Sigmoid colon (tissue), 7 donors: ENCODE results near the gene MYO7B. TPM values are rescaled to one million over a fixed set of nuclear protein-coding genes. Genes with fewer than 3 reads are reported as not detected.

ENCODE experiments used
- DNase-seq: peaks from one replicate; pipeline ENCODE4 v3.0.0-alpha.2; 2019
- H3K27ac ChIP-seq, 4 donors: fragments of 200-600 bp; sonication (generic); one replicate each; pipeline ENCODE4 v1.5.1; 2016 to 2019; ENCODE audit warnings: mild to moderate bottlenecking in 1 of 4
- H3K27me3 ChIP-seq, 3 donors: fragments of 200-600 bp; sonication (generic); one replicate each; pipeline ENCODE4 v1.5.1; 2019; ENCODE audit warnings: mild to moderate bottlenecking in 1 of 3
- H3K36me3 ChIP-seq, 4 donors: fragments of 200-600 bp; sonication (generic); one replicate each; pipeline ENCODE4 v1.5.1; 2016 to 2019
- H3K4me1 ChIP-seq, 4 donors: fragments of 200-600 bp; sonication (generic); one replicate each; pipeline ENCODE4 v1.5.1; 2017 to 2019
- H3K4me3 ChIP-seq, 4 donors: fragments of 200-600 bp; sonication (generic); one replicate each; pipeline ENCODE4 v1.5.1; 2017 to 2019; ENCODE audit warnings: mild to moderate bottlenecking in 2 of 4, moderate library complexity in 1 of 4
- H3K9me3 ChIP-seq, 4 donors: fragments of 200-600 bp in 3 of 4; sonication (generic) in 3 of 4; one replicate each; pipeline versions ENCODE4 v1.5.1 to v1.6.1; 2013 to 2019
- EP300 ChIP-seq, 4 donors: sonication (generic); formaldehyde crosslinking; IDR thresholded peaks; one replicate each; pipeline ENCODE4 v1.6.1; 2017; ENCODE audit warnings: antibody characterized with exemption in 4 of 4
- POLR2A ChIP-seq, 2 donors: fragments of 450-650 bp; IDR thresholded peaks; one replicate each; pipeline ENCODE4 v1.6.1; 2016; ENCODE audit warnings: antibody characterized with exemption in 2 of 2, mild to moderate bottlenecking in 2 of 2, moderate library complexity in 2 of 2
- POLR2AphosphoS5 ChIP-seq, 4 donors: sonication (generic); formaldehyde crosslinking; IDR thresholded peaks; one replicate each; pipeline ENCODE4 v1.6.1; 2017; ENCODE audit warnings: antibody characterized with exemption in 4 of 4
- WGBS, 2 donors: extraction: QIAGEN DNeasy Blood & Tissue Kit; methylation state at CpG; one replicate each; pipeline ENCODE4 v1.1.7; 2013; 5-methylcytosine and 5-hydroxymethylcytosine counted together
- intact Hi-C: fragments of 100-400 bp; cut with DNase I; formaldehyde crosslinking; loops from one replicate; pipeline ENCODE4 v1.15.1; 2023
- polyA plus RNA-seq, 3 donors: library from polyadenylated mRNA; stranded (reverse); fragments of 200-250 nt; gene quantifications; one replicate each; pipeline ENCODE4 v1.2.3, GENCODE V29; 2013
- total RNA-seq, 4 donors: library from RNA; depleted of rRNA; stranded (reverse); fragments of >200 nt; gene quantifications; one replicate each; pipeline ENCODE4 v1.1.0, GENCODE V29; 2016
- TF ChIP-seq, protein P1 (sequence below), 4 experiments: fragments of 450-650 bp in 3 of 4; fragments of 200-600 bp in 1 of 4; IDR thresholded peaks; one replicate each; pipeline ENCODE4 v1.5.1; 2016 to 2019; ENCODE audit warnings: antibody characterized with exemption in 4 of 4, mild to moderate bottlenecking in 3 of 4, moderate library complexity in 2 of 4
- donor health status: healthy with polysubstance abuse.
- donor health status: Bipolar disorder and iron deficiency.
- donor health status: healthy.

The MYO7B gene
- total and polyA plus RNA-seq, 7 donors = 0.54 to 128 (median 30.3) TPM; not detected in 1

DNA sequence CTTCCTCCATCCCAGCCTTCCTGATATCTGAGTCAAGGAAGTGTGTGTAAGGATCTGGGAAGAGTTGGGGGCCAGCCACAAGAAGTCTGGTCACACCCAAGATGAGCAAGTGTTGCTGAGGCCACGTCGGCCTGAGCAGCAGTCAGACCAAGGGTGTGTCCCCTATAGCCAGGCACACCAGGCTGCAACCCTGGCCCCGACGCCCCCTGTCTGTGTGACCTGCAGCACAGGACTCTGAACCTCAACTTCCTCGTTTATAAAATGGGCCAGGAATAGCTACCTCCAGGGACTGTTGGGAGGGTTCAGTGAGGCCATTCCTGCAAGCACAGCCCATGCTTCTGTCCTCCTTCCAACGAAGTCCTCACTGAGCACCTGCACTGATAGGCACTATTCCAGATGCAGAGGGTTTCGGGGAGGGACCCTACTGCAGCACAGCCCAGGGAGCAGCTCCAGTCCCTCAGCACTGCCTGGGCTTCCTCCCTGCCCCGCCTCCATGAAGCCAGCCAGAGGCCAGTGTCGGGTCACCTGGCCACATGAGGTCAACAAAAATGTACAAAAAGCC lies 126.5 kb downstream of the MYO7B start:
- intact Hi-C loops = no loop called here
- Histone ChIP-seq H3K4me3 (peak overlapping the region in 1 of 4 donors; percentile 5), H3K4me1 (peaks cover 0 to 99% (median 99%) of the 10 kb centered on the region in 4 donors), H3K27ac (peak overlapping the region; percentile 86 to 97 (median 92)), H3K9me3 (no peaks in the 10 kb centered on the region), H3K36me3 (peaks cover 0 to 21% (median 8%) of the 10 kb centered on the region in 4 donors), H3K27me3 (no peaks in the 10 kb centered on the region)
- DNase-seq = peak; percentile 73
- 44 to 60% methylated on average over 9 of the region's 9 CpGs for WGBS, 2 donors
- TF ChIP-seq EP300 (IDR thresholded peaks at IDR 0.05) = no peak
- TF ChIP-seq POLR2AphosphoS5 (IDR thresholded peaks at IDR 0.05) = peak in 1 of 4 donors; percentile 26

DNA sequence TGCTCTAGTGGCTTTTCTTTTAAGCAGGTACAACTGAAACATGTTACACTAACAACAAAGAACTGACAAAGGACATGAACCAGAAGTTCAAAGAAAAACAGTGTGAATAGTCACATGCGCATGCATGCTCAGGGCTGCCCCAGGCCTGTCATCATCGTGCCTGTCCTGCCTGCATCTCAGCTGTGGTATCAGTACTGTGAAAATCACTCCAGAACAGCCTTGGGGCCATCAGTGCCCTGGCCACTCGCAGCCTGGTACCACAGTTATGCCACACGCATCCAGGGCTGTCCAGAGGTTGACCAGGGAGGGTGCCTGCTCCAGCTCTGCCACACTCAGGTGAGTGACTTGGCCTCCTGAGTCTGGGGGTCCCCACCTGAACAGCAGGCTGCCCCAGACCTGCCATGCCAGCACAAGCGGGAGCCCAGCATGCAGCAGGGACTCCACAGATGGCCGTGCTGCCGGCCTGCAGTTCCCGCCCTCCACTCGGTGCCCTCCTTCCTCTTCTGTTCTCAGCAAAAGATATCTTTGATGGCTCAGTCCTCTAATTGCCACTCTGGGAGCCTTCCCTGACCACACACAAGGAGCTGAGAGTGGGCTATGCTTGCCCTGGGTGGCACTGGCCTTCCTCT lies 127.6 kb downstream of the MYO7B start:
- H3K4me1 ChIP-seq = peaks cover 0 to 98% (median 96%) of the 10 kb centered on the region in 4 donors
- peak; percentile 74 for DNase-seq
- WGBS, 2 donors = 83 to 85% methylated on average over 9 of the region's 9 CpGs
- H3K27me3 ChIP-seq = no peaks in the 10 kb centered on the region
- H3K4me3 ChIP-seq = peak overlapping the region; percentile 26 to 52 (median 44)
- peaks cover 0 to 12% (median 4%) of the 10 kb centered on the region in 4 donors for H3K36me3 ChIP-seq
- H3K27ac ChIP-seq = peak overlapping the region; percentile 86 to 97 (median 92)
- no peaks in the 10 kb centered on the region for H3K9me3 ChIP-seq
- intact Hi-C loops = no loop called here
- TF ChIP-seq, protein P1, sequence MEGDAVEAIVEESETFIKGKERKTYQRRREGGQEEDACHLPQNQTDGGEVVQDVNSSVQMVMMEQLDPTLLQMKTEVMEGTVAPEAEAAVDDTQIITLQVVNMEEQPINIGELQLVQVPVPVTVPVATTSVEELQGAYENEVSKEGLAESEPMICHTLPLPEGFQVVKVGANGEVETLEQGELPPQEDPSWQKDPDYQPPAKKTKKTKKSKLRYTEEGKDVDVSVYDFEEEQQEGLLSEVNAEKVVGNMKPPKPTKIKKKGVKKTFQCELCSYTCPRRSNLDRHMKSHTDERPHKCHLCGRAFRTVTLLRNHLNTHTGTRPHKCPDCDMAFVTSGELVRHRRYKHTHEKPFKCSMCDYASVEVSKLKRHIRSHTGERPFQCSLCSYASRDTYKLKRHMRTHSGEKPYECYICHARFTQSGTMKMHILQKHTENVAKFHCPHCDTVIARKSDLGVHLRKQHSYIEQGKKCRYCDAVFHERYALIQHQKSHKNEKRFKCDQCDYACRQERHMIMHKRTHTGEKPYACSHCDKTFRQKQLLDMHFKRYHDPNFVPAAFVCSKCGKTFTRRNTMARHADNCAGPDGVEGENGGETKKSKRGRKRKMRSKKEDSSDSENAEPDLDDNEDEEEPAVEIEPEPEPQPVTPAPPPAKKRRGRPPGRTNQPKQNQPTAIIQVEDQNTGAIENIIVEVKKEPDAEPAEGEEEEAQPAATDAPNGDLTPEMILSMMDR (IDR thresholded peaks at IDR 0.05) = no peak
- TF ChIP-seq POLR2A (IDR thresholded peaks at IDR 0.05) (no peak), EP300 (IDR thresholded peaks at IDR 0.05) (peak in 2 of 4 donors; percentile 40 to 64), POLR2AphosphoS5 (IDR thresholded peaks at IDR 0.05) (peak; percentile 63 to 88 (median 76))

DNA sequence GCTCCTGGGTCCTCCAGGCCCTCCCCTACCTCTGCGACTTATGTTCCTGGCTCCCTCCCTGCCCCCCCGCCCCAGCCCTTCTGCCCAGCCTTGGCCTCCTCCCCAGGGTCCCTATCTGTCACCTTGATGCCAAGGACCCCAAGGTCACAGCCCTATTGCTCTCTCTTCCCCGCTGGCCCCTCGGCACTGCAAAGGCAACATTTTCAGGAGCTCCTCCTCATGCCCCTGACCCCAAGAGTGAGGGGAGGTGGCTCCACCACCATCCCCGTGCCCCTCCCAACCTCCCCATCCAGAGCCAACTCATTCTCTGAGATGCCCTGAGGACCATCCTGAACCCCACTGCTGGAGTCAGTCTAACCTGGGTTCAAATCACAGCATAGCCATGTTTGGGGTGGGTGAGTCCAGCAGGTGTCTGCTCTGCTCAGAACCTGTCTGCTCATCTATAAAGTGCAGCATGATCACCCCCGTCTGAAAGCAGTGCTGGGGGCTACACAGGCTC lies 128.1 kb downstream of the MYO7B start:
- intact Hi-C loops = no loop called here
- peaks cover 0 to 12% (median 5%) of the 10 kb centered on the region in 4 donors for H3K36me3 ChIP-seq
- 70 to 76% methylated on average over 6 of the region's 6 CpGs for WGBS, 2 donors
- peak overlapping the region; percentile 26 to 52 (median 44) for H3K4me3 ChIP-seq
- peaks cover 0 to 96% (median 92%) of the 10 kb centered on the region in 4 donors for H3K4me1 ChIP-seq
- H3K27me3 ChIP-seq = no peaks in the 10 kb centered on the region
- no peak for TF ChIP-seq EP300 (IDR thresholded peaks at IDR 0.05)
- no peaks in the 10 kb centered on the region for H3K9me3 ChIP-seq
- H3K27ac ChIP-seq = peak overlapping the region; percentile 86 to 97 (median 92)
- DNase-seq = peak; percentile 58

DNA sequence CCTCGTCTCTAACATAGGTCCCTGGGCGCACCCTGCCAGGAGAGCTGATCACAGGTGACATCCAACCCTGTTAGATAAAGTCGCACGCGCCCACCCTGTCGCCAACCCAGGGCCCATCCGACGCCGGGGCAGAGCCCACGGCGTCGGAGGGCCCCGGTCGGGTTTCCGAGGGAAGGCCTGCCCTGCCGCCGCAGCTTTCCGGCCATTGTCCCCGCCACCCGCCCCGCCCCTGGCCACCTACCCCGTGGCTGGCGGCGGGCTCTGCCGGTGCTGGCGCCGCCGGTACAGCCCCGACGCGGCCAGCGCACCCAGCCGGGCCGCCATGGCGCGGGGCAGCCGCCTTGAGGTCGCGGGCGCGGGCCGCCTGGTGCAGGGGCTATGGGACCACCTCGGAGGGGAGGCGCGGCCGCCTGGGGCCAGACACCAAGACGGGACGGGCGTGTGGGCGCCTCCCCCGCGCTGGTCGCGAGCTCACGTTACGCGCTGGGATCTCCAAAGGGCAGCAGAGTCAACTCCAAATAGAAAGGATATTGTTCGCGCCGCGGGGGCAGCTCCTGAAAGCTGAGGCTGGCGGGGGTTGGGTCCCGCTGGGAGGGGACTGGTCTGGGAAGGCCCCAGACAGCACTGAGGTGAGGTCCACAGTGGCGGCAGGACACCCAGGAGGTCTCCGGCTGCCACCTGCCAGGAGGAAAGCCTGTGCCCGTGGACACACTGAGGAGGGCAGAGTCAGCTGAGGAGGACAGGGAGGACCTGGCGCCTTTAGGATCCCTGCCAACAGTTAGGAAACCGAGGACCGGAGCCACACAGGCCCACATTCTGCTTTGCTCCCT lies 128.8 kb downstream of the MYO7B start:
- intact Hi-C loops = no loop called here
- H3K4me3 ChIP-seq = peak overlapping the region; percentile 26 to 52 (median 44)
- TF ChIP-seq EP300 (IDR thresholded peaks at IDR 0.05) (no peak), POLR2AphosphoS5 (IDR thresholded peaks at IDR 0.05) (peak in 2 of 4 donors; percentile 40 to 41), POLR2A (IDR thresholded peaks at IDR 0.05) (no peak)
- TF ChIP-seq, protein P1 (IDR thresholded peaks at IDR 0.05) = no peak
- H3K9me3 ChIP-seq = no peaks in the 10 kb centered on the region
- H3K27ac ChIP-seq = peak overlapping the region; percentile 86 to 97 (median 92)
- H3K36me3 ChIP-seq = peaks cover 0 to 12% (median 5%) of the 10 kb centered on the region in 4 donors
- H3K27me3 ChIP-seq = no peaks in the 10 kb centered on the region
- DNase-seq = peak; percentile 75
- 14 to 19% methylated on average over 69 of the region's 69 CpGs for WGBS, 2 donors
- H3K4me1 ChIP-seq = peaks cover 0 to 96% (median 92%) of the 10 kb centered on the region in 4 donors

DNA sequence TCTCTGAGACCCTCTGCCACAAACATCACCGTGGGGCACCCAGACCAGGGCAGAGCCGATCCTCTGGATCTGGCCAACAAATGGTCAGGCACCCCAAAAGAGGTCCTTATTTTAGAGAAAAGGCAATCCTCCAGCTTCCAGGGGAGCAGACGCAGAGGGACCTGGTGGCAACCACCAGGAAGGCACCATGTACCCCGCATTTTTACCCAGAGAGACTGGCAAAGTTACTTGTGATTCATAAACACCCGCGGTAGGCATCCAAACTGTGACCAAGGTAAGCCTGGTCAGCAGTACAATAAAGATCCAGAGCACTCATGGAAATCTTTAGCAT lies 129.4 kb downstream of the MYO7B start:
- TF ChIP-seq POLR2A (IDR thresholded peaks at IDR 0.05) = no peak
- TF ChIP-seq EP300 (IDR thresholded peaks at IDR 0.05) = no peak
- TF ChIP-seq POLR2AphosphoS5 (IDR thresholded peaks at IDR 0.05) = no peak
- Histone ChIP-seq H3K4me3 (peak overlapping the region; percentile 26 to 52 (median 44)), H3K36me3 (peaks cover 0 to 12% (median 5%) of the 10 kb centered on the region in 4 donors), H3K27me3 (no peaks in the 10 kb centered on the region), H3K27ac (peak overlapping the region; percentile 86 to 97 (median 92)), H3K9me3 (no peaks in the 10 kb centered on the region), H3K4me1 (peaks cover 0 to 96% (median 91%) of the 10 kb centered on the region in 4 donors)
- no peak for DNase-seq
- WGBS, 2 donors = 91 to 93% methylated on average over 6 of the region's 6 CpGs
- intact Hi-C loops = no loop called here
